Testis (tissue), 2 donors: ENCODE results near the gene ETV7.

Source experiments
- POLR2A ChIP-seq: fragments of 450-650 bp; IDR thresholded peaks from one replicate; pipeline ENCODE4 v1.6.1; 2017; ENCODE audit warnings: antibody characterized with exemption, mild to moderate bottlenecking, moderate library complexity
- TF ChIP-seq, protein P1 (sequence below), 3 experiments: fragments of 450-650 bp in 2 of 3; fragments of 200-600 bp in 1 of 3; sonication (generic) in 1 of 3; IDR thresholded peaks; one replicate each; pipeline ENCODE4 v1.5.1; 2016 to 2019; ENCODE audit warnings: antibody characterized with exemption in 3 of 3, mild to moderate bottlenecking in 2 of 3, moderate library complexity in 1 of 3

DNA sequence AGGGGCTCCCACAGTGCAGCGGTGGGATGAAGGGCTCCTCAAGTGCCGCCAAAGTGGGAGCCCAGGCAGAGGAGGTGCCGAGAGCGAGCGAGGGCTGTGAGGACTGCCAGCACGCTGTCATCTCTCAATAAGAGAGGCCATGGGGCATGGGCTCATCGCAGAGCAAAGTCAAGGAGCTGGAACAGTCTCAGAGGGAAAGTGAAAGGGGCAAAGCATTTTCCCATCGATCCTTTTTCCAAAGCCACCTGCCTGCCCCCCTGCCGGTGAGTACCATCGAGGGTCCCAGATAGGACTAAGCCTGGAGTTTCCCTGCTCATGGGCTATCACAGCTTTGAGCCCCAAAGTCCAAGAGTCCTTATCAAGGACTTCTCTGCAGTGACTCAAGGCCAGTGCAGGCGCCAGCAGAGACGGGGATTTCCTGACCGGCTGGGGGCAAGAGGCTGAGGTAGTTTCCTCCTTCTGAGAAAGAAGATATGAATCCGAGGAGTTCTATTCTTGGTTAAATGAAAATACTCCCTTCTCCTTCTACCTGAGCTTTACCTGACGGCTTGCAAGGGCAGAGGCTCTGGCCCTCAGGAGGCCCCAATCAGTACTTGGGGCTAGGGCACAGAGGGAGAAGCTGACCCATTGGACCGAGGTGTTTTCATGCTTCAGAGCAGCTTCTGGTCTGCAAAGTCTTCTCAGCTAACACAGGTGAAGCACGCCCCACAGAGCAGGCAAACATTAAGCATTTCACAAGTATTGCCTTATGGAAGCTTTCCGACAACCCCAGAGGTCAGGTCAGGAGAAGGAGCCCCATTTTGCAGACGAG is 22.6 kb downstream of the ETV7 start:
- TF ChIP-seq, protein P1, sequence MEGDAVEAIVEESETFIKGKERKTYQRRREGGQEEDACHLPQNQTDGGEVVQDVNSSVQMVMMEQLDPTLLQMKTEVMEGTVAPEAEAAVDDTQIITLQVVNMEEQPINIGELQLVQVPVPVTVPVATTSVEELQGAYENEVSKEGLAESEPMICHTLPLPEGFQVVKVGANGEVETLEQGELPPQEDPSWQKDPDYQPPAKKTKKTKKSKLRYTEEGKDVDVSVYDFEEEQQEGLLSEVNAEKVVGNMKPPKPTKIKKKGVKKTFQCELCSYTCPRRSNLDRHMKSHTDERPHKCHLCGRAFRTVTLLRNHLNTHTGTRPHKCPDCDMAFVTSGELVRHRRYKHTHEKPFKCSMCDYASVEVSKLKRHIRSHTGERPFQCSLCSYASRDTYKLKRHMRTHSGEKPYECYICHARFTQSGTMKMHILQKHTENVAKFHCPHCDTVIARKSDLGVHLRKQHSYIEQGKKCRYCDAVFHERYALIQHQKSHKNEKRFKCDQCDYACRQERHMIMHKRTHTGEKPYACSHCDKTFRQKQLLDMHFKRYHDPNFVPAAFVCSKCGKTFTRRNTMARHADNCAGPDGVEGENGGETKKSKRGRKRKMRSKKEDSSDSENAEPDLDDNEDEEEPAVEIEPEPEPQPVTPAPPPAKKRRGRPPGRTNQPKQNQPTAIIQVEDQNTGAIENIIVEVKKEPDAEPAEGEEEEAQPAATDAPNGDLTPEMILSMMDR (IDR thresholded peaks at IDR 0.05): no peak
- no peak for TF ChIP-seq POLR2A
